GM19328 (cell line): Measurements from ENCODE around the gene RASD2.

Experiments
- ATAC-seq: cut with Tn5 transposase; IDR thresholded peaks from one replicate; pipeline ENCODE4 v1.9.1; 2021; ENCODE audit warnings: mild to moderate bottlenecking, moderate library complexity; ENCODE audit not compliant: unreplicated experiment

Gene RASD2

DNA sequence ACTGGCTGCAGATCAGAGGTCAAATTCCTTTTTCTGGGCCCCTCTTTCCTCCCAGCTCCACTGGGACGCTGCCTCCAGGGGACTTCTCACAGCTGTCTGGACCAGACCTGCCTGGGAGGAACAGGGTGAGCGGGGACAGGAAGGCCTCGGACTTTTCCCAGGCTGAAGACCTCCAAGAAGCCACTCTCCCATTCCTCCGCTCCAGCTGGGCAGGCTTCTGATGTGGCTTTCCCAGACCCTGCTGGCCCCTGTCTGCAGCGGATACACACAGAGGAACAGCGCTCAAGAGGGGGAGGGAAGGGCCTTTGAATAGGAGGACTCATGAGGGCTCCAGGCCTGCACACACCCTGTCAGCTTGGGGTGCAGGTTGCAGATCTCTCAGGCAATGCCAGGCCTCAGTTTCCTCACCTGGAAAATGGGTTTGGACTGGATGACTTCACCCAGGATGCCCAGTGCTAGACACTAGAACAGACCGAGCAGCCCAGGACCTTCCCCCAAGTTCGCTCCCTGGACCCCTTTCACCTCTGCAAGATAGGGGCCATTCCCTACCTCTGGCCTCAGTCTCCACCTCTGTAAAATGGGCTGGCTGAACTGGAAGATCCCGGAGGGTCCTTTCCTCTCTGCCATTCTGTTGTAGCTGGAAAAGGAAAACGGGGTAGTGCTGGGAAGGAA is 39.9 kb downstream of the RASD2 start:
- no peak for ATAC-seq

- no peak for ATAC-seq
Observed at GRCh38 chr22:35581023-35581413, 40.4 kb downstream of the RASD2 start.

- no peak for ATAC-seq
Observed at GRCh38 chr22:35582218-35582860, 41.7 kb downstream of the RASD2 start.

- no peak for ATAC-seq
Observed at GRCh38 chr22:35582861-35583670, 42.4 kb downstream of the RASD2 start.

DNA sequence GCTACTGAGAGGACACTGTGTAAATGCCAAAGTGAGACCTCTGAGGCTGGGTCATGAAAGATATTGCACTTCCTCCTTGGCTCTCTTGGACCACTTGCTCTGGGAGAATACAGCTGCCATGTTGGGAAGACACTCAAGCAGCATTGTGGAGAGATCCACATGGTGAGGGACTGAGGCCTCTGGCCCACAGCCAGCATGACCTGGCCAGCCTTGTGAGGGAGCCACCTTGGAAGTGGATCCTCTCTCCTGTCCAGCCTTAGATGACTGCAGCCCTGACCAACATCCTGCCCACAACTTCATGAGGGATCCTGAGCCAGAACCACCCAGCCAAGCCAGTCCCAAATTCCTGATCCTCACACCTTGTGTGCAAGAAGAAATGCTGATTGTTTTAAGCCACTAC is 46.1 kb downstream of the RASD2 start:
- ATAC-seq, result no peak

DNA sequence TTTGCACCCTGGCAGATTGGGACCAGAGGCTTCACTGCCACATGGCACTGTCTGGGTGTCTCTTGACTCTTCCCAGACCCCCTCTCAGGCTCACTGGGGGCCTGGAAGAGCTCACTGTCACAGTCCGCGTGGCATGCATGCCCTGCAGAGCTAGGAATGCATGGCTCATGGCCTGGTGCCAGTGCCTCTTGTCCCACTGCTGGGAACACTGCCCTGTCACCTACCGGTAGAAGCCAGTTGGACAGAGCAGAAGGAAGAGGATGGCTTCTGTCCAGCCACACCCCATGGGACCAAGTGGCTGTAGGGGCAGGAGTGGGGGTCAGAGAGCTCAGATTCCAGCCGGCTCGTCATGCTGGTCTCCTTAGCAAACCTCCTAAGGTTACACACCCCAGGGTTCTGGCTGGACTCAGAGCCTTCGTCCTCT is 46.8 kb downstream of the RASD2 start:
- ATAC-seq, result no peak

GRCh38 chr22:35587896-35588295 is 47.3 kb downstream of the RASD2 start:
- no peak for ATAC-seq

- no peak for ATAC-seq
Observed at GRCh38 chr22:35589071-35589755, 48.6 kb downstream of the RASD2 start.

GRCh38 chr22:35589756-35590093 is 49.1 kb downstream of the RASD2 start:
- no peak for ATAC-seq

- no peak for ATAC-seq
Observed at GRCh38 chr22:35590634-35591295, 50.1 kb downstream of the RASD2 start.

DNA sequence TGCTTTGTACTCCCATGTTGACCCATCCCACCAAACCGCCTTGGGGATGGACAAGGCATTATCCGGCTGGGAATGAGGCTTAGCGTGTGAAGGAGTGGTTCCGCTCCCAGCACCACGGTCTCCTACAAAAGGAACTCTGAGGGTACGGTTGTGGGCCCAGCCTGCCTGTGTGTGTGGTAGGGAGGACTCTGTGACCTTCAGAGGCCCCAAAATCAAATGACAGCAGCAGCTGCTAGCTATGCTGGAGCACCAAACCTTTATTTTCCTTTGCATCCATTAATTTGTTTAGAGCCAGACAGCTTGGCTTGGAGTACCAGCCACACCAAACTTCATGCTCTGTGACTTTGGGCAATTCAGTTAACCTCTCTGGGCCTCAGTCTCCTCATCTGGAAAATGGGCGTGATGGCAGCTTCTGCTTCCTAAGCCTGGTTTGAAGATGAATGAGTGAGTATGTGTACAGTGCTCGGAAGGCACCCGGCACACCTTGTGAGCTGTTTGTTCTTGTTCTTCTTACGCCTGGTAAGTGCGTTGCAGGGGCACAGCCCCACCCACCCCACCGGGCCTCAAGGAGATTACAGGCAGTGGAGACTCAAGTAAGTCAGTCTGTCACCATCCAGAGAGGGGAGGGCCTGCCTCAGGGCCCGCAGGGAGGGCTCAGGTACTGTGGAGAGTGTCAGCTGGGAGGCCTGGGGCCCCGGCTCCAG is 51.2 kb downstream of the RASD2 start:
- ATAC-seq, result no peak

GRCh38 chr22:35592418-35592967 is 51.9 kb downstream of the RASD2 start:
- ATAC-seq, result no peak

- no peak for ATAC-seq
Observed at GRCh38 chr22:35593071-35593890, 52.6 kb downstream of the RASD2 start.

GRCh38 chr22:35593891-35594470 is 53.4 kb downstream of the RASD2 start:
- ATAC-seq, result no peak

DNA sequence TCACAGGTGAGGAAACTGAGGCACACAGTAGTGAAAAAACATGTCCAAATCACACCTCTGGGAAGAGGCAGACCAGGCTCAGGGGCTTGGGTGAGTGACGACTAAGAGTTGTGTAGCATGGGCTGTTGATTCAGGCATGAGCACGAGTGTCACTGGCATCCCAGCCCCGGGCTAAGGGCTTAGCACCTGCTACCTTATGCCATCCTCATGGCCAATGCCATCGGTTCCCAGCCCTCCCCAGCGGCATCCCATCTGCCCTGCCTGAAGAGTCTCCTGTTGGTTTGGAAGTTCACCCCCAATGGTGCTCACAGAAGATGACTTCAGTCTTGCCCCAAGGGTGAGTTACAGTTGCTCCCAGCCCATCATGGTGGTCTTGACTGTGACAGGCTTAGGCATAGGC is 54.1 kb downstream of the RASD2 start:
- ATAC-seq, result no peak

DNA sequence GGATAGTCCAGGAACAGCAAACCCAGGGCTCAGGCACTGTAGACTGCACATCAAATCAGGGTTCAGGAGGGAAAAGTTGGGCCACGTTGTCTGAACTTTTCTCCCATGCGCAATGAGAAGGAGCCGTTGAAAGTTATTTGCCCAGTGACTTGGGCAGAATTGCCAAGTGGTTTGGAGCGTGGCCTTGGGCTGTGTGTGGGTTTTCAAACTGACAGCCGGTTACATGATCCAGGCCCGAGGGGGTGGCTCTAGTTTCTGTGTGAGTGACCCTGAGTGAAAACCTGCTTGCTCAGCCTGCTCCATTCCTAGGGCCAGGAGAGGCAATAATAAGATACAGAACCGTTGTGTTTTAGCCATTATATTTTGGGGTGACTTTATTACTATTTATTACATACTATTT is 56.2 kb downstream of the RASD2 start:
- no peak for ATAC-seq

DNA sequence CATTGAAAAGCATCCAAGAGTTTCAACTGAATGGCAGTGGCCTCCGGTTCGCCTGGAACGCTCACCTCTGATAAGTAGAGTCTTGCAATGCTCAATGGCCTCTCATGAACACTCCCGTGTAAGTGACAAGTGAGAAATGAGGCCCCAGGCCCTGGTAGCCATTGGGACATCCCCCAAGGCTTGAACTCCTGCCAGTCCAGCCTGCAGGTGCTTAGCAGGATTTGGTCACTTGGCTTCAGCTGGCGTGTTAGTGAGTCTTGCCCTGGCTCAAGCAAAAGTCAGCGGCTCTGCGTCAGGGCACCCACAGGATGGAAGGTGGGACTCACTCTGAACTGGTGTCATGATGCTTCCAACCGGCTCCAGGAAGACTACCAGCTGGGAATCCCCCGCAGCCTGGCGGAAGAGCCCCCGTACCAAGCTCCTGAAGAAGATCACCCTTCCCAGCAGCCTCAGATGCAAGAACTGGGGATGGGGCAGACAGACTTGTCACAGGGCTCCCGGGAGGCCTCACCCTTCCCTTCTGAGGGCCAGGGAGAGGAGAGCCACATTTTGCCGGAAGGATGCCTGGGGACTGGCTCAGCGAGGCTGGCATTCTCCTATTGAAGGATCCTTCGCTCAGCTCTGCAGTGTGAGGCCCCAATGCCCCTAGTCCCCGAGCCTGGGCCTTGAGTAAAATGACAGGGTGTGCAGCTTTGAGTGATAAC is 57.2 kb downstream of the RASD2 start:
- ATAC-seq, result no peak

DNA sequence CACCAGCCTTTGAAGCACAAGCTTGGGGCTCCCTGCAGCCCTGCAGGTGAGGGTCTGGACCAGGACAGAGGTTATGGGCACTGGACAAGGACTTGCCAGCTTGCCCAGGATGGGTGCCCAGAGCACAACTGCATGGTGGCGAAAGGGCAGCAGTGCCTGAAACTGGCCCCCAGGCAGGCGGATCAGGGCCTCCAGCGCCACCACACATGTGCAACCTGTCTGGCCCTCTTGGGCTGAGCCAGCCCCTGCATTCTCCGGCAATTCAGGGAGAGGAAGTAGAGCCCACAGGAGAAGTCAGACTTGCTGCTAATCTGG is 57.7 kb downstream of the RASD2 start:
- no peak for ATAC-seq
